Astrocyte (in vitro differentiated cells and primary cell): ENCODE measurements around the gene CLASRP. TPM values are rescaled to one million over a fixed set of nuclear protein-coding genes. Genes with fewer than 3 reads are reported as not detected.

ENCODE experiments used
- DNase-seq: peaks from one replicate; pipeline ENCODE4 v3.0.0-alpha.2; 2010; ENCODE audit warnings: low read depth
- FAIRE-seq: peaks from 2 replicates; lab custom pipeline; 2011; peaks lifted over from hg19 to GRCh38; lab: Jason Lieb, UNC
- H2AFZ ChIP-seq: 2 replicates; pipeline ENCODE4 v1.6.0; 2012; ENCODE audit warnings: low read depth, low read length, inconsistent platforms
- H3K27ac ChIP-seq: 2 replicates; pipeline ENCODE4 v1.5.1; 2011; ENCODE audit warnings: low read depth, low read length, inconsistent platforms
- H3K27me3 ChIP-seq: 2 replicates; pipeline ENCODE4 v1.6.0; 2011; ENCODE audit warnings: low read length, inconsistent platforms; ENCODE audit not compliant: insufficient read depth
- H3K36me3 ChIP-seq: 2 replicates; pipeline ENCODE4 v1.5.1; 2011; ENCODE audit warnings: low read length, inconsistent platforms; ENCODE audit not compliant: insufficient read depth
- H3K4me1 ChIP-seq: 2 replicates; pipeline ENCODE4 v1.5.1; 2011; ENCODE audit warnings: low read length, inconsistent platforms; ENCODE audit not compliant: insufficient read depth
- H3K4me2 ChIP-seq: 2 replicates; pipeline ENCODE4 v1.6.0; 2012; ENCODE audit warnings: low read length, inconsistent platforms
- H3K4me3 ChIP-seq: 2 replicates; pipeline ENCODE4 v1.5.1; 2011; ENCODE audit warnings: low read depth, mild to moderate bottlenecking, low read length, inconsistent platforms; ENCODE audit not compliant: insufficient read depth
- H3K79me2 ChIP-seq: 2 replicates; pipeline ENCODE4 v1.6.0; 2012; ENCODE audit warnings: mild to moderate bottlenecking, low read length, inconsistent platforms; ENCODE audit not compliant: insufficient read depth
- H3K9ac ChIP-seq: 2 replicates; pipeline ENCODE4 v1.6.0; 2012; ENCODE audit warnings: mild to moderate bottlenecking, low read length, inconsistent platforms
- H3K9me3 ChIP-seq: 2 replicates; pipeline ENCODE4 v1.5.1; 2012; ENCODE audit warnings: low read depth, mild to moderate bottlenecking, low read length, inconsistent platforms; ENCODE audit not compliant: insufficient read depth
- H4K20me1 ChIP-seq: 2 replicates; pipeline ENCODE4 v1.6.0; 2012; ENCODE audit warnings: low read length, inconsistent platforms; ENCODE audit not compliant: insufficient read depth
- H3K27ac Mint-ChIP-seq: one replicate; pipeline ENCODE4 v1.8.0; 2021; ENCODE audit warnings: mild to moderate bottlenecking, mixed read lengths; ENCODE audit not compliant: unreplicated experiment
- H3K27me3 Mint-ChIP-seq: one replicate; pipeline ENCODE4 v1.8.0; 2021; ENCODE audit warnings: low read depth, mixed read lengths; ENCODE audit not compliant: unreplicated experiment
- H3K36me3 Mint-ChIP-seq: one replicate; pipeline ENCODE4 v1.8.0; 2021; ENCODE audit warnings: low read depth, mixed read lengths; ENCODE audit not compliant: unreplicated experiment
- H3K4me1 Mint-ChIP-seq: one replicate; pipeline ENCODE4 v1.8.0; 2021; ENCODE audit warnings: low read depth, mixed read lengths; ENCODE audit not compliant: unreplicated experiment
- H3K4me3 Mint-ChIP-seq: one replicate; pipeline ENCODE4 v1.8.0; 2021; ENCODE audit warnings: mild to moderate bottlenecking, moderate library complexity, mixed read lengths; ENCODE audit not compliant: unreplicated experiment
- H3K9me3 Mint-ChIP-seq: one replicate; pipeline ENCODE4 v1.8.0; 2021; ENCODE audit warnings: mild to moderate bottlenecking, mixed read lengths; ENCODE audit not compliant: unreplicated experiment
- CTCF ChIP-seq: IDR thresholded peaks from 2 replicates; pipeline ENCODE4 v1.5.1; 2011; ENCODE audit warnings: low read depth, mild to moderate bottlenecking, inconsistent platforms, low read length, moderate library complexity; ENCODE audit not compliant: insufficient read depth
- EZH2 ChIP-seq: IDR thresholded peaks from 2 replicates; pipeline ENCODE4 v1.6.1; 2012; ENCODE audit warnings: mild to moderate bottlenecking, low read length, inconsistent platforms; ENCODE audit not compliant: insufficient read depth
- total RNA-seq: library from RNA; stranded (reverse); gene quantifications from 2 replicates; pipeline ENCODE4 v1.2.1, GENCODE V29; 2021

The CLASRP gene
- total RNA-seq, 1 donor from 2014 or later = 45.5 TPM

GRCh38 chr19:45070861-45071544, 32.2 kb downstream of the CLASRP start:
- no peaks in the 10 kb centered on the region for H3K27me3 ChIP-seq
- peaks cover 12% of the 10 kb centered on the region for H4K20me1 ChIP-seq
- no peak for DNase-seq
- no peak overlapping the region for H3K27ac Mint-ChIP-seq
- no peak overlapping the region for H3K27ac ChIP-seq
- no peak overlapping the region for H3K9ac ChIP-seq
- H3K4me1 Mint-ChIP-seq = no peaks in the 10 kb centered on the region
- H3K4me2 ChIP-seq = no peak overlapping the region
- H3K9me3 Mint-ChIP-seq = no peaks in the 10 kb centered on the region
- H3K79me2 ChIP-seq = peaks cover 3% of the 10 kb centered on the region
- H3K27me3 Mint-ChIP-seq = peaks cover 3% of the 10 kb centered on the region
- H3K36me3 Mint-ChIP-seq = peaks cover 20% of the 10 kb centered on the region
- H3K4me3 ChIP-seq = no peak overlapping the region
- no peaks in the 10 kb centered on the region for H3K9me3 ChIP-seq
- H3K4me1 ChIP-seq = peaks cover 3% of the 10 kb centered on the region
- TF ChIP-seq EZH2 = no peak
- no peak for TF ChIP-seq CTCF
- H2AFZ ChIP-seq = no peak overlapping the region
- H3K36me3 ChIP-seq = peaks cover 10% of the 10 kb centered on the region
- H3K4me3 Mint-ChIP-seq = no peak overlapping the region
- FAIRE-seq = no peak

GRCh38 chr19:45071545-45071938, 32.7 kb downstream of the CLASRP start:
- no peak for FAIRE-seq

More at GRCh38 chr19:45071545-45071938, 32.7 kb downstream of the CLASRP start:
- Histone ChIP-seq H3K4me2 (no peak overlapping the region), H3K9me3 (no peaks in the 10 kb centered on the region), H3K27me3 (no peaks in the 10 kb centered on the region), H3K79me2 (peaks cover 2% of the 10 kb centered on the region), H2AFZ (no peak overlapping the region), H3K36me3 (peaks cover 10% of the 10 kb centered on the region), H3K4me3 (no peak overlapping the region), H3K4me1 (peaks cover 6% of the 10 kb centered on the region), H3K9ac (no peak overlapping the region), H3K27ac (no peak overlapping the region), H4K20me1 (peaks cover 11% of the 10 kb centered on the region)
- H3K36me3 Mint-ChIP-seq = peaks cover 20% of the 10 kb centered on the region
- no peak overlapping the region for H3K4me3 Mint-ChIP-seq
- H3K4me1 Mint-ChIP-seq = no peaks in the 10 kb centered on the region
- peaks cover 3% of the 10 kb centered on the region for H3K27me3 Mint-ChIP-seq
- H3K9me3 Mint-ChIP-seq = no peaks in the 10 kb centered on the region
- TF ChIP-seq EZH2 (no peak), CTCF (no peak)
- DNase-seq = no peak
- H3K27ac Mint-ChIP-seq = no peak overlapping the region
